ENCODE data around the gene ADGRD1. TPM values are rescaled to one million over a fixed set of nuclear protein-coding genes. Genes with fewer than 3 reads are reported as not detected.

The ADGRD1 gene
- total and polyA plus RNA-seq, 2 donors, result 0.94 to 2.1 TPM

GRCh38 chr12:131009595-131010395 lies 56.1 kb downstream of the ADGRD1 start:
- 86% methylated on average over 21 of the region's 21 CpGs for WGBS
- no peaks in the 10 kb centered on the region for H3K36me3 ChIP-seq (ENCODE audit: control insufficient read depth in 2 of 2, insufficient read depth in 2 of 2, low read length in 1 of 2)
- no peaks in the 10 kb centered on the region for H3K27me3 ChIP-seq (ENCODE audit: control insufficient read depth in 2 of 2, insufficient read depth in 1 of 2, low read length in 1 of 2)
- no peaks in the 10 kb centered on the region for H3K9me3 ChIP-seq (ENCODE audit: control insufficient read depth in 2 of 2, insufficient read depth in 1 of 2, low read length in 1 of 2)
- H3K4me1 ChIP-seq (ENCODE audit: control insufficient read depth in 2 of 2, insufficient read depth in 2 of 2, low read length in 2 of 2), result no peaks in the 10 kb centered on the region
- DNase-seq (ENCODE audit: low read depth in 6 of 9, low spot score in 9 of 9), result no peak
- H3K4me3 ChIP-seq (ENCODE audit: low read length in 2 of 2), result no peak overlapping the region
- no peak overlapping the region for H3K27ac ChIP-seq (ENCODE audit: low read depth in 1 of 2, low read length in 1 of 2)

- no peak overlapping the region for H3K27ac ChIP-seq (ENCODE audit: low read depth in 1 of 2, low read length in 1 of 2)
- H3K9me3 ChIP-seq (ENCODE audit: control insufficient read depth in 2 of 2, insufficient read depth in 1 of 2, low read length in 1 of 2), result no peaks in the 10 kb centered on the region
- H3K4me3 ChIP-seq (ENCODE audit: low read length in 2 of 2), result no peak overlapping the region
- WGBS, result 90% methylated on average over 18 of the region's 18 CpGs
- H3K4me1 ChIP-seq (ENCODE audit: control insufficient read depth in 2 of 2, insufficient read depth in 2 of 2, low read length in 2 of 2), result no peaks in the 10 kb centered on the region
- no peak for DNase-seq (ENCODE audit: low read depth in 6 of 9, low spot score in 9 of 9)
- no peaks in the 10 kb centered on the region for H3K27me3 ChIP-seq (ENCODE audit: control insufficient read depth in 2 of 2, insufficient read depth in 1 of 2, low read length in 1 of 2)
- no peaks in the 10 kb centered on the region for H3K36me3 ChIP-seq (ENCODE audit: control insufficient read depth in 2 of 2, insufficient read depth in 2 of 2, low read length in 1 of 2)
These were observed 56.9 kb downstream of the ADGRD1 start for GRCh38 chr12:131010396-131011131.

- Histone ChIP-seq H3K4me1 (ENCODE audit: control insufficient read depth in 2 of 2, insufficient read depth in 2 of 2, low read length in 2 of 2) (no peaks in the 10 kb centered on the region), H3K27ac (ENCODE audit: low read depth in 1 of 2, low read length in 1 of 2) (no peak overlapping the region), H3K27me3 (ENCODE audit: control insufficient read depth in 2 of 2, insufficient read depth in 1 of 2, low read length in 1 of 2) (no peaks in the 10 kb centered on the region), H3K36me3 (ENCODE audit: control insufficient read depth in 2 of 2, insufficient read depth in 2 of 2, low read length in 1 of 2) (no peaks in the 10 kb centered on the region), H3K4me3 (ENCODE audit: low read length in 2 of 2) (no peak overlapping the region), H3K9me3 (ENCODE audit: control insufficient read depth in 2 of 2, insufficient read depth in 1 of 2, low read length in 1 of 2) (no peaks in the 10 kb centered on the region)
- WGBS, result 94% methylated on average over 40 of the region's 40 CpGs
- DNase-seq (ENCODE audit: low read depth in 6 of 9, low spot score in 9 of 9), result no peak
These were observed 57.7 kb downstream of the ADGRD1 start for GRCh38 chr12:131011165-131012079.

- WGBS, result 95% methylated on average over 23 of the region's 23 CpGs
- Histone ChIP-seq H3K27ac (ENCODE audit: low read depth in 1 of 2, low read length in 1 of 2) (no peak overlapping the region), H3K27me3 (ENCODE audit: control insufficient read depth in 2 of 2, insufficient read depth in 1 of 2, low read length in 1 of 2) (no peaks in the 10 kb centered on the region), H3K4me3 (ENCODE audit: low read length in 2 of 2) (no peak overlapping the region), H3K9me3 (ENCODE audit: control insufficient read depth in 2 of 2, insufficient read depth in 1 of 2, low read length in 1 of 2) (no peaks in the 10 kb centered on the region), H3K36me3 (ENCODE audit: control insufficient read depth in 2 of 2, insufficient read depth in 2 of 2, low read length in 1 of 2) (no peaks in the 10 kb centered on the region), H3K4me1 (ENCODE audit: control insufficient read depth in 2 of 2, insufficient read depth in 2 of 2, low read length in 2 of 2) (no peaks in the 10 kb centered on the region)
- no peak for DNase-seq (ENCODE audit: low read depth in 6 of 9, low spot score in 9 of 9)
These were observed 58.8 kb downstream of the ADGRD1 start for GRCh38 chr12:131012279-131013069.

GRCh38 chr12:131013118-131013517 lies 59.4 kb downstream of the ADGRD1 start:
- no peak overlapping the region for H3K27ac ChIP-seq (ENCODE audit: low read depth in 1 of 2, low read length in 1 of 2)
- no peaks in the 10 kb centered on the region for H3K4me1 ChIP-seq (ENCODE audit: control insufficient read depth in 2 of 2, insufficient read depth in 2 of 2, low read length in 2 of 2)
- DNase-seq (ENCODE audit: low read depth in 6 of 9, low spot score in 9 of 9), result no peak
- no peaks in the 10 kb centered on the region for H3K9me3 ChIP-seq (ENCODE audit: control insufficient read depth in 2 of 2, insufficient read depth in 1 of 2, low read length in 1 of 2)
- WGBS, result 88% methylated on average over 7 of the region's 7 CpGs
- H3K27me3 ChIP-seq (ENCODE audit: control insufficient read depth in 2 of 2, insufficient read depth in 1 of 2, low read length in 1 of 2), result no peaks in the 10 kb centered on the region
- no peak overlapping the region for H3K4me3 ChIP-seq (ENCODE audit: low read length in 2 of 2)
- no peaks in the 10 kb centered on the region for H3K36me3 ChIP-seq (ENCODE audit: control insufficient read depth in 2 of 2, insufficient read depth in 2 of 2, low read length in 1 of 2)

GRCh38 chr12:131014343-131014742 lies 60.6 kb downstream of the ADGRD1 start:
- no peaks in the 10 kb centered on the region for H3K9me3 ChIP-seq (ENCODE audit: control insufficient read depth in 2 of 2, insufficient read depth in 1 of 2, low read length in 1 of 2)

GRCh38 chr12:131015581-131016337 lies 62.1 kb downstream of the ADGRD1 start:
- H3K27ac ChIP-seq (ENCODE audit: low read depth in 1 of 2, low read length in 1 of 2), result no peak overlapping the region
- no peaks in the 10 kb centered on the region for H3K9me3 ChIP-seq (ENCODE audit: control insufficient read depth in 2 of 2, insufficient read depth in 1 of 2, low read length in 1 of 2)
- DNase-seq (ENCODE audit: low read depth in 6 of 9, low spot score in 9 of 9), result no peak
- H3K4me1 ChIP-seq (ENCODE audit: control insufficient read depth in 2 of 2, insufficient read depth in 2 of 2, low read length in 2 of 2), result no peaks in the 10 kb centered on the region
- 95% methylated on average over 15 of the region's 15 CpGs for WGBS
- no peaks in the 10 kb centered on the region for H3K27me3 ChIP-seq (ENCODE audit: control insufficient read depth in 2 of 2, insufficient read depth in 1 of 2, low read length in 1 of 2)
- H3K4me3 ChIP-seq (ENCODE audit: low read length in 2 of 2), result no peak overlapping the region
- H3K36me3 ChIP-seq (ENCODE audit: control insufficient read depth in 2 of 2, insufficient read depth in 2 of 2, low read length in 1 of 2), result no peaks in the 10 kb centered on the region

More at GRCh38 chr12:131014343-131014742, 60.6 kb downstream of the ADGRD1 start:
- no peak for DNase-seq (ENCODE audit: low read depth in 6 of 9, low spot score in 9 of 9)
- H3K27ac ChIP-seq (ENCODE audit: low read depth in 1 of 2, low read length in 1 of 2), result no peak overlapping the region
- no peaks in the 10 kb centered on the region for H3K4me1 ChIP-seq (ENCODE audit: control insufficient read depth in 2 of 2, insufficient read depth in 2 of 2, low read length in 2 of 2)
- no peaks in the 10 kb centered on the region for H3K27me3 ChIP-seq (ENCODE audit: control insufficient read depth in 2 of 2, insufficient read depth in 1 of 2, low read length in 1 of 2)
- WGBS, result 92% methylated on average over 14 of the region's 14 CpGs
- H3K4me3 ChIP-seq (ENCODE audit: low read length in 2 of 2), result no peak overlapping the region
- no peaks in the 10 kb centered on the region for H3K36me3 ChIP-seq (ENCODE audit: control insufficient read depth in 2 of 2, insufficient read depth in 2 of 2, low read length in 1 of 2)

GRCh38 chr12:131017477-131017991 lies 63.8 kb downstream of the ADGRD1 start:
- no peaks in the 10 kb centered on the region for H3K4me1 ChIP-seq (ENCODE audit: control insufficient read depth in 2 of 2, insufficient read depth in 2 of 2, low read length in 2 of 2)
- no peaks in the 10 kb centered on the region for H3K27me3 ChIP-seq (ENCODE audit: control insufficient read depth in 2 of 2, insufficient read depth in 1 of 2, low read length in 1 of 2)
- no peak overlapping the region for H3K27ac ChIP-seq (ENCODE audit: low read depth in 1 of 2, low read length in 1 of 2)
- H3K4me3 ChIP-seq (ENCODE audit: low read length in 2 of 2), result no peak overlapping the region
- no peak for DNase-seq (ENCODE audit: low read depth in 6 of 9, low spot score in 9 of 9)
- H3K9me3 ChIP-seq (ENCODE audit: control insufficient read depth in 2 of 2, insufficient read depth in 1 of 2, low read length in 1 of 2), result no peaks in the 10 kb centered on the region
- no peaks in the 10 kb centered on the region for H3K36me3 ChIP-seq (ENCODE audit: control insufficient read depth in 2 of 2, insufficient read depth in 2 of 2, low read length in 1 of 2)
